ENCODE results near the gene APP. TPM values are rescaled to one million over a fixed set of nuclear protein-coding genes. Genes with fewer than 3 reads are reported as not detected.
A peak's percentile ranks its signal among the peaks of the same experiment; 100 is the strongest.

APP gene
- total and polyA plus RNA-seq, 10 of the 15 experiments (the other 5 are each of a cell fraction or from before 2014, with no cell fraction given) = 8.8 to 94.9 (median 51.0) TPM

DNA sequence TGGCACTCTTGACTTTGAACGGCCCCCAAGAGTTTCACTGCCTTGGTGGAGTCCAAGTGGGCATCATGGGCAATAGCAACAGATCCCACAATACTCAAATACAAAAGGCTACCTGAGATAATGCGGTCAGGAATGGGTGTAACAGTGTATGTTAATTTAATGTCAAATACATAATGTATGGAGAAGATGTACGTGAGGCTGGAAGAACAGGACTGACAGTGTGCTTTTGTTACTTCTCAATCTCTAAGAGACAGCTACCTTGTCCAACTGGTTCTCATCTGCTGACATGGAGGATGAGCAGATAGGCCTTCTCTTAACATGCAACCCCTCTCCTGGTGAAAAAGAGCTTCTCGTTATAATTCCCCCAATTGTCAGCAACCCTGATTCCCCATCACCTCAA is 167.2 kb downstream of the APP start (continued):
- no peak for TF ChIP-seq CHD2 (IDR thresholded peaks at IDR 0.05; ENCODE audit: borderline replicate concordance, low read depth, low read length)
- TF ChIP-seq POLR2A (IDR thresholded peaks at IDR 0.05; ENCODE audit: low read depth, low read length) = no peak
- TF ChIP-seq EED (IDR thresholded peaks at IDR 0.05; ENCODE audit: low read depth) = no peak
- TF ChIP-seq EZH2 (IDR thresholded peaks at IDR 0.05; ENCODE audit: borderline replicate concordance, control insufficient read depth, low read depth, low read length) = no peak

DNA sequence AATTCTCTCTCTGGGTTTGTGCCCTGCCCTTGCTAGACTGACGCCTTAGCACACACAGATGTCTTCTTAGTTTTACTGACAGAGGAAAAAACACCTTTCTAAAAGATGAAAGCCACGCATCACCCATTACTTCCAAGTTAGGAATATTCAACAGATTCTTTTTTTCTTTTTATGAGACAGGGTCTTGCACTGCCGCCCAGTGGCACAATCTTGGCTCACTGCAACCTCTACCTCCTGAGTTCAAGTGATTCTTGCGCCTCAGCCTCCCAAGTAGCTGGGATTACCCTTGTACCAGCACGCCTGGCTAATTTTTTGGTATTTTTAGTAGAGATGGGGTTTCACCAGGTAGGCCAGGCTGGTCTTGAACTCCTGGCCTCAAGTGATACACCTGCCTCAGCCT is 169.2 kb downstream of the APP start:
- 0 out of 2 replicates have a peak, but pooled peaks have one; percentile 16 for TF ChIP-seq RAD21 (IDR thresholded peaks at IDR 0.05; ENCODE audit: insufficient read depth, low read depth, low read length)
- TF ChIP-seq IKZF1 (conservative IDR thresholded peaks at IDR 0.05) = no peak
- H3K4me1 ChIP-seq (ENCODE audit: control insufficient read depth, insufficient read depth, low read length) = no peaks in the 10 kb centered on the region
- intact Hi-C loops (cut with micrococcal nuclease; ENCODE audit: unreplicated experiment) = no loop called here
- FAIRE-seq (no peak), ATAC-seq (no peak), DNase-seq (ENCODE audit: low read depth, low spot score) (no peak)
- ChIA-PET SMC1A (ENCODE audit: uncharacterized antibody, unreplicated experiment) (no interaction called here), CTCF (no interaction called here), RAD21 (ENCODE audit: unreplicated experiment) (no interaction called here), POLR2A (no interaction called here)
- H3K36me3 ChIP-seq (ENCODE audit: control insufficient read depth in 2 of 2, insufficient read depth in 2 of 2, low read length in 1 of 2) = no peaks in the 10 kb centered on the region; a peak in 1 of 4 replicates
- H3K27ac ChIP-seq (ENCODE audit: control insufficient read depth, insufficient read depth) = no peak overlapping the region
- no peaks in the 10 kb centered on the region for H4K20me1 ChIP-seq (ENCODE audit: control insufficient read depth, insufficient read depth)
- no peaks in the 10 kb centered on the region for H3K79me2 ChIP-seq (ENCODE audit: control insufficient read depth, insufficient read depth, low read length)
- H3K27me3 ChIP-seq (replicated peaks in 1 of 2; ENCODE audit: control insufficient read depth in 2 of 2, insufficient read depth in 2 of 2, low read length in 1 of 2) = no peaks in the 10 kb centered on the region
- no peaks in the 10 kb centered on the region for H3K9me3 ChIP-seq (replicated peaks; ENCODE audit: control insufficient read depth, insufficient read depth, low read length)
- 17% methylated on average over 5 of the region's 5 CpGs for WGBS (ENCODE audit: insufficient coverage, insufficient replicate concordance, low lambda C conversion rate, missing lambda C conversion rate)
- BruUV-seq (replicated peaks) = no TSS peak
- no peak overlapping the region for H3K4me2 ChIP-seq (ENCODE audit: control insufficient read depth, insufficient read depth)
- no peak overlapping the region for H3K9ac ChIP-seq (ENCODE audit: control insufficient read depth, insufficient read depth, low read length)
- H2AFZ ChIP-seq (ENCODE audit: control insufficient read depth, low read depth, low read length) = no peak overlapping the region
- H3K4me3 ChIP-seq = no peak overlapping the region
- in situ Hi-C loops (cut with MboI) = no loop called here

DNA sequence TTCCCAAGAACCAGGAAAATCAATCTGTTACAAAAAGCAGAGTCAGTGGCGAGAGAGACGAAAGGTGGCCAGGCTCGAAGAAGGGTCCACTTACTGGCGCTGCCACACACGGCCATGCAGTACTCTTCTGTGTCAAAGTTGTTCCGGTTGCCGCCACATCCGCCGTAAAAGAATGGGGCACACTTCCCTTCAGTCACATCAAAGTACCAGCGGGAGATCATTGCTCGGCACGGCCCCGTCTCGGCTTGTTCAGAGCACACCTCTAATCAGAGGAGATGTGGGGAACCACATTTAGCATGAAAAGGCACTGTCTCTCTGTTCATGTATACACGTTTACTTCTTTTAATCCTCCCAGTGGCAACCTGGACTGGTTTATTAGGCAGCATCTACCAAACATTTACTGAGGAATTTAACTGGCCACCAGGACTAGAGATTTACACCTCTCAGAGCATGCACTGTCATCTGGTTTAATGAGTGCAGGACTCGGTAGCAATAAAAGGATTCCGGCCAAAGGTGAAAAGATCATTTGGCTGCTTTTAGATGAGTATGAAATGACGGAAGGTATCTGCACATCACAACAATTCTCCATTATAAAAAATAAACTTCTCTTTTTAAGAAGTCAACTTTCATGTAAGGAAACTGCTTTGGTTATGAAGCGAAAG is 170.5 kb downstream of the APP start:
- intact Hi-C loops (cut with micrococcal nuclease; ENCODE audit: unreplicated experiment) (no loop called here), in situ Hi-C loops (cut with MboI) (no loop called here)
- H3K4me2 ChIP-seq (ENCODE audit: control insufficient read depth, insufficient read depth) = no peak overlapping the region
- no peak overlapping the region for H2AFZ ChIP-seq (ENCODE audit: control insufficient read depth, low read depth, low read length)
- no peaks in the 10 kb centered on the region for H4K20me1 ChIP-seq (ENCODE audit: control insufficient read depth, insufficient read depth)
- H3K36me3 ChIP-seq (ENCODE audit: control insufficient read depth in 2 of 2, insufficient read depth in 2 of 2, low read length in 1 of 2) = peaks cover 0 to 3% of the 10 kb centered on the region in 2 experiments; a peak in 1 of 4 replicates
- 71% methylated on average over 19 of the region's 19 CpGs for WGBS (ENCODE audit: insufficient coverage, insufficient replicate concordance, low lambda C conversion rate, missing lambda C conversion rate)
- no peak for DNase-seq (ENCODE audit: low read depth, low spot score)
- POLR2A ChIA-PET = no interaction called here
- TF ChIP-seq CREM (IDR thresholded peaks at IDR 0.05; ENCODE audit: low read depth) = no peak
- TF ChIP-seq, protein P1, sequence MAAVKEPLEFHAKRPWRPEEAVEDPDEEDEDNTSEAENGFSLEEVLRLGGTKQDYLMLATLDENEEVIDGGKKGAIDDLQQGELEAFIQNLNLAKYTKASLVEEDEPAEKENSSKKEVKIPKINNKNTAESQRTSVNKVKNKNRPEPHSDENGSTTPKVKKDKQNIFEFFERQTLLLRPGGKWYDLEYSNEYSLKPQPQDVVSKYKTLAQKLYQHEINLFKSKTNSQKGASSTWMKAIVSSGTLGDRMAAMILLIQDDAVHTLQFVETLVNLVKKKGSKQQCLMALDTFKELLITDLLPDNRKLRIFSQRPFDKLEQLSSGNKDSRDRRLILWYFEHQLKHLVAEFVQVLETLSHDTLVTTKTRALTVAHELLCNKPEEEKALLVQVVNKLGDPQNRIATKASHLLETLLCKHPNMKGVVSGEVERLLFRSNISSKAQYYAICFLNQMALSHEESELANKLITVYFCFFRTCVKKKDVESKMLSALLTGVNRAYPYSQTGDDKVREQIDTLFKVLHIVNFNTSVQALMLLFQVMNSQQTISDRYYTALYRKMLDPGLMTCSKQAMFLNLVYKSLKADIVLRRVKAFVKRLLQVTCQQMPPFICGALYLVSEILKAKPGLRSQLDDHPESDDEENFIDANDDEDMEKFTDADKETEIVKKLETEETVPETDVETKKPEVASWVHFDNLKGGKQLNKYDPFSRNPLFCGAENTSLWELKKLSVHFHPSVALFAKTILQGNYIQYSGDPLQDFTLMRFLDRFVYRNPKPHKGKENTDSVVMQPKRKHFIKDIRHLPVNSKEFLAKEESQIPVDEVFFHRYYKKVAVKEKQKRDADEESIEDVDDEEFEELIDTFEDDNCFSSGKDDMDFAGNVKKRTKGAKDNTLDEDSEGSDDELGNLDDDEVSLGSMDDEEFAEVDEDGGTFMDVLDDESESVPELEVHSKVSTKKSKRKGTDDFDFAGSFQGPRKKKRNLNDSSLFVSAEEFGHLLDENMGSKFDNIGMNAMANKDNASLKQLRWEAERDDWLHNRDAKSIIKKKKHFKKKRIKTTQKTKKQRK (IDR thresholded peaks at IDR 0.05; ENCODE audit: low read depth, low read length) = no peak
- TF ChIP-seq NR2C1 (IDR thresholded peaks at IDR 0.05) = no peak
- RAD21 ChIA-PET (ENCODE audit: unreplicated experiment) = no interaction called here
- BruUV-seq (replicated peaks) = no TSS peak
- no peak overlapping the region for H3K4me3 ChIP-seq
- no peak overlapping the region for H3K9ac ChIP-seq (ENCODE audit: control insufficient read depth, insufficient read depth, low read length)
- no peaks in the 10 kb centered on the region for H3K9me3 ChIP-seq (replicated peaks; ENCODE audit: control insufficient read depth, insufficient read depth, low read length)
- no peak for FAIRE-seq
- CTCF ChIA-PET = no interaction called here
- SMC1A ChIA-PET (ENCODE audit: uncharacterized antibody, unreplicated experiment) = no interaction called here
- H3K27ac ChIP-seq (ENCODE audit: control insufficient read depth, insufficient read depth) = no peak overlapping the region
- no peaks in the 10 kb centered on the region for H3K4me1 ChIP-seq (ENCODE audit: control insufficient read depth, insufficient read depth, low read length)
- no peaks in the 10 kb centered on the region for H3K79me2 ChIP-seq (ENCODE audit: control insufficient read depth, insufficient read depth, low read length)
- no peak for ATAC-seq
- no peaks in the 10 kb centered on the region for H3K27me3 ChIP-seq (replicated peaks in 1 of 2; ENCODE audit: control insufficient read depth in 2 of 2, insufficient read depth in 2 of 2, low read length in 1 of 2)

All from GM12878 (cell line).